SHP77 (cell line): ENCODE measurements around the gene OBSCN.
"Not testable (repeated sequence)": the region's sequence is repeated elsewhere in the genome, so short reads cannot be mapped to it uniquely, and the experiment has no call there.

ENCODE experiments used
- DNase-seq, 2 experiments: peaks; one replicate each; lab custom pipeline; 2025; lab: John Stamatoyannopoulos, UW

OBSCN gene

GRCh38 chr1:228213917-228214808 is 6.3 kb downstream of the OBSCN start:
- DNase-seq = no peak

GRCh38 chr1:228214921-228215662 is 7.2 kb downstream of the OBSCN start:
- no peak for DNase-seq

- no peak for DNase-seq
Observed at GRCh38 chr1:228215663-228216116, 7.8 kb downstream of the OBSCN start.

GRCh38 chr1:228216371-228217320 is 8.8 kb downstream of the OBSCN start:
- peak; percentile 25 to 62 for DNase-seq

GRCh38 chr1:228217551-228218344 is 9.9 kb downstream of the OBSCN start:
- DNase-seq = no peak

GRCh38 chr1:228218513-228219244 is 10.8 kb downstream of the OBSCN start:
- DNase-seq = no peak

- no peak for DNase-seq
Observed at GRCh38 chr1:228219245-228219961, 11.6 kb downstream of the OBSCN start.

- no peak for DNase-seq
Observed at GRCh38 chr1:228219962-228220780, 12.3 kb downstream of the OBSCN start.

GRCh38 chr1:228221097-228221496 is 13.3 kb downstream of the OBSCN start:
- not testable (repeated sequence) for DNase-seq

- DNase-seq = no peak
Observed at GRCh38 chr1:228222548-228222947, 14.7 kb downstream of the OBSCN start.

GRCh38 chr1:228224198-228225164 is 16.6 kb downstream of the OBSCN start:
- DNase-seq = no peak

GRCh38 chr1:228225165-228225710 is 17.4 kb downstream of the OBSCN start:
- DNase-seq = no peak

GRCh38 chr1:228225740-228226139 is 17.9 kb downstream of the OBSCN start:
- no peak for DNase-seq

GRCh38 chr1:228226141-228226874 is 18.5 kb downstream of the OBSCN start:
- DNase-seq = no peak

- DNase-seq = no peak
Observed at GRCh38 chr1:228226956-228227791, 19.3 kb downstream of the OBSCN start.

GRCh38 chr1:228228147-228228546 is 20.3 kb downstream of the OBSCN start:
- DNase-seq = not testable (repeated sequence)
